Heart right ventricle (tissue), 16 donors: ENCODE results near the gene PPP1R18. TPM values are rescaled to one million over a fixed set of nuclear protein-coding genes. Genes with fewer than 3 reads are reported as not detected.

Experiments used
- ATAC-seq, 8 donors: fragments of 200-7000 bp; cut with Tn5 transposase; one replicate each; pipeline ENCODE4 v1.9.1; 2020; ENCODE audit warnings: mild to moderate bottlenecking in 8 of 8, moderate library complexity in 8 of 8, moderate number of reproducible peaks in 1 of 8
- DNase-seq, 2 donors: peaks; one replicate each; pipeline ENCODE4 v3.0.0-alpha.2; 2020
- H3K27ac ChIP-seq, 10 donors: fragments of 200-600 bp; sonication (generic) in 2 of 10; one replicate each; pipeline versions ENCODE4 v1.5.0 to v1.8.0; 2020 to 2022; ENCODE audit warnings: mild to moderate bottlenecking in 3 of 10
- H3K27me3 ChIP-seq, 7 donors: fragments of 200-600 bp; one replicate each; pipeline ENCODE4 v1.8.0; 2021 to 2022; ENCODE audit warnings: mild to moderate bottlenecking in 2 of 7
- H3K36me3 ChIP-seq, 9 donors: fragments of 200-600 bp; sonication (generic) in 1 of 9; one replicate each; pipeline versions ENCODE4 v1.5.0 to v1.8.0; 2020 to 2022; ENCODE audit warnings: mild to moderate bottlenecking in 2 of 9
- H3K4me1 ChIP-seq, 9 donors: fragments of 200-600 bp; sonication (generic) in 1 of 9; one replicate each; pipeline versions ENCODE4 v1.5.0 to v1.8.0; 2020 to 2022; ENCODE audit warnings: mild to moderate bottlenecking in 4 of 9
- H3K4me3 ChIP-seq, 10 donors: fragments of 200-600 bp; sonication (generic) in 2 of 10; one replicate each; pipeline versions ENCODE4 v1.5.0 to v1.8.0; 2020 to 2022; ENCODE audit warnings: mild to moderate bottlenecking in 7 of 10, moderate library complexity in 2 of 10
- H3K9me3 ChIP-seq, 11 donors: fragments of 200-600 bp in 10 of 11; sonication (generic) in 2 of 11; one replicate each; pipeline versions ENCODE4 v1.5.0 to v1.8.0; 2013 to 2022; ENCODE audit warnings: mild to moderate bottlenecking in 2 of 11, control low read depth in 1 of 11, moderate library complexity in 1 of 11
- CTCF ChIP-seq, 9 donors: fragments of 200-600 bp; sonication (generic) in 2 of 9; IDR thresholded peaks; one replicate each; pipeline versions ENCODE4 v1.5.0 to v1.8.0; 2021 to 2022; ENCODE audit warnings: antibody characterized with exemption in 9 of 9, mild to moderate bottlenecking in 5 of 9, moderate library complexity in 1 of 9
- WGBS, 2 donors: extraction: QIAGEN DNeasy Blood & Tissue Kit; methylation state at CpG; one replicate each; pipeline ENCODE4 v1.1.7; 2013; ENCODE audit warnings: inconsistent platforms in 1 of 2; 5-methylcytosine and 5-hydroxymethylcytosine counted together
- intact Hi-C, 10 donors: fragments of 100-400 bp; cut with DNase I; formaldehyde crosslinking; loops; one replicate each; pipeline versions ENCODE4 v1.11.1 to v1.14.2; 2022
- polyA plus RNA-seq, 2 donors: library from polyadenylated mRNA; stranded (reverse); fragments of 200-250 nt; gene quantifications; one replicate each; pipeline ENCODE4 v1.2.3, GENCODE V29; 2013
- total RNA-seq, 10 donors: library from RNA; stranded (reverse); fragmentation: NEBNext Ultra II Directional in 3 of 10; extraction: Animal tissue kit (Norgen Biotek cat#: 25700) in 3 of 10; gene quantifications; one replicate each; pipeline versions ENCODE4 v1.2.1 to v1.2.4, GENCODE V29; 2021 to 2023
- donor health status: Arrhythmogenic right ventricular cardiomyopathy.
- donor health status: ischemic (EF 13 %, LVEDD 7.1; RV severe dilation, severe dysfunction).
- donor health status: healthy with polysubstance abuse.
- donor health status: DM: no; HTN: yes; CAD: no.
- donor health status: DM: no; HTN: no; CAD: no.
- donor health status: ischemic (EF 25% LVEDD 6.9; RV normal size, moderate dysfunction).
- donor health status: ischemic (EF 25% LVEDD 5.7; RV mildly dilated, moderate dysfunction).
- donor health status: healthy.
- donor health status: DM: yes; HTN: yes; CAD: no.
- donor health status: Ischemic cardiomyopathy.
- donor health status: ischemic (EF 35%, LVEDD 5.7; RV mildly dilated, moderate dysfunction).
- donor health status: nonischemic (EF 11% LVEDD 7.7; RV severe dilation, severe dysfunction).
- donor health status: DM: yes; HTN: yes; CAD: no.
- donor health status: PGD.
- donor health status: ischemic (EF 29% LVEDD 5.4; RV normal size, mild dysfunction).
- donor health status: nonischemic (EF 23%, LVEDD 6.1; RV moderate dilation, normal function).

PPP1R18 gene
- total and polyA plus RNA-seq, 12 donors, result 8.2 to 47.7 (median 17.2) TPM

- no peaks in the 10 kb centered on the region for H3K9me3 ChIP-seq
- DNase-seq (no peak), ATAC-seq (no peak)
- H3K36me3 ChIP-seq, result peaks cover 0 to 69% (median 35%) of the 10 kb centered on the region in 9 donors
- H3K27me3 ChIP-seq, result no peaks in the 10 kb centered on the region
- H3K4me3 ChIP-seq, result peak overlapping the region in 5 of 10 donors; percentile 20 to 75 (median 28)
- 68 to 80% methylated on average over 7 of the region's 7 CpGs for WGBS, 2 donors
- no peak for TF ChIP-seq CTCF (IDR thresholded peaks at IDR 0.05)
- peak overlapping the region in 7 of 10 donors; percentile 8 to 100 (median 51) for H3K27ac ChIP-seq
- intact Hi-C loops, result loop anchor here (1.0 to 10.0 kb wide), 6 partner anchors 42 to 205 kb away; partner anchors contain the start of genes HLA-E (in 4 of the 10) and DDR1 (in 1 of the 10)
- H3K4me1 ChIP-seq, result peaks cover 16 to 65% (median 54%) of the 10 kb centered on the region in 9 donors
Measured at GRCh38 chr6:30679765-30680535, 6.5 kb downstream of the PPP1R18 start.

GRCh38 chr6:30678964-30679726 lies 7.3 kb downstream of the PPP1R18 start:
- peaks cover 14 to 57% (median 52%) of the 10 kb centered on the region in 9 donors for H3K4me1 ChIP-seq
- H3K36me3 ChIP-seq, result peaks cover 0 to 69% (median 35%) of the 10 kb centered on the region in 9 donors
- ATAC-seq (peak; percentile 71 to 84 (median 74)), DNase-seq (peak; percentile 87 to 92)
- peak in 8 of 9 donors; percentile 93 to 97 (median 96) for TF ChIP-seq CTCF (IDR thresholded peaks at IDR 0.05)
- 17 to 21% methylated on average over 26 to 31 of the region's 31 CpGs for WGBS, 2 donors
- peak overlapping the region in 7 of 10 donors; percentile 3 to 75 (median 22) for H3K4me3 ChIP-seq
- H3K27me3 ChIP-seq, result no peaks in the 10 kb centered on the region
- intact Hi-C loops, result loop anchor here in 9 of 10 donors (1.0 to 10.0 kb wide), 4 partner anchors 43 to 198 kb away; partner anchors contain the start of gene HLA-E (in 4 of the 9)
- H3K27ac ChIP-seq, result peak overlapping the region in 8 of 10 donors; percentile 8 to 100 (median 34)
- no peaks in the 10 kb centered on the region for H3K9me3 ChIP-seq

GRCh38 chr6:30676660-30677285 lies 9.7 kb downstream of the PPP1R18 start:
- Histone ChIP-seq H3K9me3 (no peaks in the 10 kb centered on the region), H3K4me3 (no peak overlapping the region), H3K36me3 (peaks cover 0 to 62% (median 35%) of the 10 kb centered on the region in 9 donors), H3K27ac (no peak overlapping the region), H3K27me3 (no peaks in the 10 kb centered on the region), H3K4me1 (peaks cover 11 to 54% (median 42%) of the 10 kb centered on the region in 9 donors)
- WGBS, 2 donors, result 81 to 86% methylated on average over 10 of the region's 10 CpGs
- TF ChIP-seq CTCF (IDR thresholded peaks at IDR 0.05), result no peak
- intact Hi-C loops, result loop anchor here in 8 of 10 donors (5.0 to 10.0 kb wide), 2 partner anchors 192 to 201 kb away; partner anchors contain the start of gene HLA-E (in 4 of the 8)
- ATAC-seq (no peak), DNase-seq (no peak)
